Measurements from ENCODE around the gene GPX4.
A peak's percentile ranks its signal among the peaks of the same experiment; 100 is the strongest.

The GPX4 gene

DNA sequence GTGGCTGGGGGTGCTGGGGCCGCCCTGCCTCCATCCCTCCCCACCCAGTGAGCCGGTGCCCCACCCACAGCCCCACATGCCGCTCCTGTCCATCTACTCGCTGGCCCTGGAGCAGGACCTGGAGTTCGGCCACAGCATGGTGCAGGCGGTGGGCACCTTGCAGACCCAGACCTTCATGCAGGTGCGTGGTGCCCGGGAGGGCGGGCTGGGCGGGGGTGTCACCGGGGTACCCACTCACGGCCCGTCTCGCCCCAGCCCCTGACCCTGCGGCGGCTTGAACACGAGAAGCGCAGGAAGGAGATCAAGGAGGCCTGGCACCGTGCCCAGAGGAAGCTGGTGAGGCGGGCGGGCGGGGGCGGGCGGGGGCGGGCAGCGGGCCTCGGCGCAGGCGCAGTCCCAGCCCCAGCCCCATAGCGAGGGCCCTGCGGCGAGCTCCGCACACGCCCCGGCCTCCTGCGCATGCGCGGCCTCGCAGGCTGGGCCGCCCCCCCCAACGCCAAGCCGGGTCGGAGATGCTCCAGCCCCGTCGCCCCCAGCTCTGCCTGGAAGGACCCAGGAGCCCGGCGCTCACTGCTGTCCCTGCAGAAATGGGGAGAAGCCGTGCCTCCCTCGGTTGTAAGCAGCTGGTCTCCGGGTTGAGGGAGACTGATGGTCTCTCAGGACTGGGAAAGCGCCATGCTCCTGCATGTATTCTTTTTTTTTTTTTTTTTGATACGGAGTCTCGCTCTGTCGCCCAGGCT, 29.1 kb upstream of the GPX4 start:
- H3K27me3 ChIP-seq, result no peaks in the 10 kb centered on the region
- 0 out of 2 replicates have a peak overlapping the region, but pooled peaks have one; percentile 28 for H3K4me3 ChIP-seq
- no peak for TF ChIP-seq Cebpa-rat (IDR thresholded peaks at IDR 0.05)
- H3K4me2 ChIP-seq, result peak overlapping the region; percentile 85
- H4K20me1 ChIP-seq, result peaks cover 91% of the 10 kb centered on the region
- H3K9me3 ChIP-seq, result no peaks in the 10 kb centered on the region
- 0 out of 2 replicates have a peak overlapping the region, but pooled peaks have one; percentile 6 for H3K27ac ChIP-seq
- no peak overlapping the region for H3K9ac ChIP-seq
- H3K36me3 ChIP-seq, result peaks cover 88% of the 10 kb centered on the region
- H3K4me1 ChIP-seq, result peaks cover 81% of the 10 kb centered on the region

DNA sequence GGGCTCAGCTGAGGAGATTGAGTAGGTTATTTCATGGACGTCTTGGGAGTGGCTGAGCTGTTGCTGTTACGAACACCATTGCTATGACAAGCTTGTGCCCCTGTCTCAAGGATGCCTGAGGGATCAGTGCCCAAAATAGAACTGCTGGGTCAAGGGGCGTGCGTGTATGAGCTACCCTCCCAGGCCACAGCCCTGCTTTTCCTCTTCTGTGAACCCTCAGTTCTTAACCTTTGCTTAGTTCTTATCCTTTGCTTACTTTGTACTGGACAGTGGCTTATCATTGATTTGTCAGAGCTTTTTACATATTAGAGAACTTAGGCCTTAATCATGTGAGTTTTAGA, 27.8 kb upstream of the GPX4 start:
- H3K27ac ChIP-seq, result no peak overlapping the region
- H3K4me1 ChIP-seq, result peaks cover 68% of the 10 kb centered on the region
- peaks cover 88% of the 10 kb centered on the region for H3K36me3 ChIP-seq
- H3K9me3 ChIP-seq, result no peaks in the 10 kb centered on the region
- H3K27me3 ChIP-seq, result no peaks in the 10 kb centered on the region
- H4K20me1 ChIP-seq, result peaks cover 91% of the 10 kb centered on the region
- H3K4me2 ChIP-seq, result peak overlapping the region; percentile 83
- no peak for TF ChIP-seq Cebpa-rat (IDR thresholded peaks at IDR 0.05)
- no peak overlapping the region for H3K9ac ChIP-seq
- H3K4me3 ChIP-seq, result no peak overlapping the region

DNA sequence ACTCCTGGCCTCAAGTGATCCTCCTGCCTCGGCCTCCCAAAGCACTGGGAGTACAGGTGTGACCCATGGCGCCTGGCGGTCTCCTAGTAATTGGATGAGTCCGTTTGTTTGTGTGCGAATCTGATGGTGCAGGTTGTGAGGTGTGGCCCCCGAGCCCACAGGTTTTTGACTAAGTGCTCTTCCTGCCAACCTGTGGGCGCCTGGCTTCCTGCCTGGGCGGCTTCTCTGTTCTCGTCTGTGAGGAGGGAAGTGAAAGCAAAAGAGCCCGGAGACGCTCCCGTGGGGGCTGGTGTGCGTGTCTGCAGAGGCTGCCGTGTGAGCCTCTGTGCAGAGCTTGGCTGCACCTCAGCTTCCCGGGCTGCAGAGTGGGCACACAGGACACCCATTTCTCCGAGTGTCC, 26.8 kb upstream of the GPX4 start:
- H3K36me3 ChIP-seq, result peaks cover 88% of the 10 kb centered on the region
- no peak overlapping the region for H3K9ac ChIP-seq

DNA sequence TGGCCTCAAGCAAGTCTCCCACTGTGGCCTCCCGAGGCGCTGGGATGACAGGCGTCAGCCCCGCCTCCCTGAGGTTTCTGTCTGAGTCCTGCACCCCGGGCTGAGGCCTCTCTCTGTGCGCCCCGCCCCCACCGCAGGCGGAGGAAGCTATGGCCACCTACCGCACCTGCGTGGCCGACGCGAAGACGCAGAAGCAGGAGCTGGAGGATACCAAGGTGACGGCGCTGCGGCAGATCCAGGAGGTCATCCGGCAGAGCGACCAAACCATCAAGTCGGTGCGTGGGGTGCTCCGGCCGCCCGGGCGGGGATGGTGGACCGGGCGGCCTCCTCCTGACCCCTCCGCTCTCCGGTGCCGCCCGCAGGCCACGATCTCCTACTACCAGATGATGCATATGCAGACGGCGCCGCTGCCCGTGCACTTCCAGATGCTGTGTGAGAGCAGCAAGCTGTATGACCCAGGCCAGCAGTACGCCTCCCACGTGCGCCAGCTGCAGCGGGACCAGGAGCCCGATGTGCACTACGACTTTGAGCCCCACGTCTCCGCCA, 24.2 kb upstream of the GPX4 start:
- H3K4me2 ChIP-seq, result no peak overlapping the region
- no peak overlapping the region for H3K27ac ChIP-seq
- peaks cover 87% of the 10 kb centered on the region for H3K36me3 ChIP-seq
- H3K4me3 ChIP-seq, result no peak overlapping the region
- no peaks in the 10 kb centered on the region for H3K27me3 ChIP-seq
- H3K9ac ChIP-seq, result no peak overlapping the region
- peaks cover 46% of the 10 kb centered on the region for H3K4me1 ChIP-seq
- TF ChIP-seq Cebpa-rat (IDR thresholded peaks at IDR 0.05), result no peak
- peaks cover 91% of the 10 kb centered on the region for H4K20me1 ChIP-seq
- no peaks in the 10 kb centered on the region for H3K9me3 ChIP-seq

More for the DNA sequence above, 26.8 kb upstream of the GPX4 start:
- Histone ChIP-seq H3K9me3 (no peaks in the 10 kb centered on the region), H4K20me1 (peaks cover 91% of the 10 kb centered on the region), H3K27ac (0 out of 2 replicates have a peak overlapping the region, but pooled peaks have one; percentile 13), H3K4me1 (peaks cover 59% of the 10 kb centered on the region), H3K27me3 (no peaks in the 10 kb centered on the region), H3K4me2 (peak overlapping the region; percentile 83), H3K4me3 (no peak overlapping the region; the same call in 1 of the 2 replicates)
- no peak for TF ChIP-seq Cebpa-rat (IDR thresholded peaks at IDR 0.05)

DNA sequence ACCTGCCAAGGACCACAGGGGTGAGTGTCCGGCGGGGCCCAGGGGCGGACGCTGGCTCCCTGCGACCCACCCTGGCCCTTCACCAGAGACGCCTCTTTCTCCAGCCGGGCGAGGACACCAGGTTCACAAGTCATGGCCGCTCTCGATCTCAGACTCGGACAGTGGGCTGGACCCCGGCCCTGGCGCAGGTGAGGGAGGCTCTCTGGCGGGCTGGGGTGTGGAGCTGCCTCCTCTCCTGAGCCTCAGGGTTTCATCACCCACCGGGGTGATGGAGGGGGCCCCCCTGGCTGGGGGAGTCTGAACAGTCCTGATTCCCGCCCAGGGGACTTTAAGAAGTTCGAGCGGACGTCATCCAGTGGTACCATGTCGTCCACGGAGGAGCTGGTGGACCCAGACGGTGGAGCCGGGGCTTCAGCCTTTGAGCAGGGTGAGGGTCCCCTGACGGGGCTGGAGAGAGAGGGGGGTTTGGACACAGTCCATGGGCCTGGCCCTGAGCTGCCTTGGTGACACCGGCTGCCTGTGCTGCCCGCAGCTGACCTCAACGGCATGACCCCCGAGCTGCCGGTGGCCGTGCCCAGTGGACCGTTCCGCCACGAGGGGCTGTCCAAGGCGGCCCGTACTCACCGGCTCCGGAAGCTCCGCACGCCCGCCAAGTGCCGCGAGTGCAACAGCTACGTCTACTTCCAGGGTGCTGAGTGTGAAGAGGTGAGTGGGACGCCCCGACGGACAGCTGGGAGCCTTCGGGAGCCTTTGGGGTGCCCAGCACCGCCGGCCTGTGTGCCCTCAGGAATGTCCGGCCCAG, 23.2 kb upstream of the GPX4 start:
- H3K4me3 ChIP-seq, result no peak overlapping the region
- H3K4me1 ChIP-seq, result peaks cover 38% of the 10 kb centered on the region
- H3K36me3 ChIP-seq, result peaks cover 89% of the 10 kb centered on the region
- no peaks in the 10 kb centered on the region for H3K27me3 ChIP-seq
- H3K27ac ChIP-seq, result no peak overlapping the region
- peaks cover 92% of the 10 kb centered on the region for H4K20me1 ChIP-seq
- no peak overlapping the region for H3K9ac ChIP-seq
- H3K9me3 ChIP-seq, result no peaks in the 10 kb centered on the region
- H3K4me2 ChIP-seq, result no peak overlapping the region
- TF ChIP-seq Cebpa-rat (IDR thresholded peaks at IDR 0.05), result no peak

DNA sequence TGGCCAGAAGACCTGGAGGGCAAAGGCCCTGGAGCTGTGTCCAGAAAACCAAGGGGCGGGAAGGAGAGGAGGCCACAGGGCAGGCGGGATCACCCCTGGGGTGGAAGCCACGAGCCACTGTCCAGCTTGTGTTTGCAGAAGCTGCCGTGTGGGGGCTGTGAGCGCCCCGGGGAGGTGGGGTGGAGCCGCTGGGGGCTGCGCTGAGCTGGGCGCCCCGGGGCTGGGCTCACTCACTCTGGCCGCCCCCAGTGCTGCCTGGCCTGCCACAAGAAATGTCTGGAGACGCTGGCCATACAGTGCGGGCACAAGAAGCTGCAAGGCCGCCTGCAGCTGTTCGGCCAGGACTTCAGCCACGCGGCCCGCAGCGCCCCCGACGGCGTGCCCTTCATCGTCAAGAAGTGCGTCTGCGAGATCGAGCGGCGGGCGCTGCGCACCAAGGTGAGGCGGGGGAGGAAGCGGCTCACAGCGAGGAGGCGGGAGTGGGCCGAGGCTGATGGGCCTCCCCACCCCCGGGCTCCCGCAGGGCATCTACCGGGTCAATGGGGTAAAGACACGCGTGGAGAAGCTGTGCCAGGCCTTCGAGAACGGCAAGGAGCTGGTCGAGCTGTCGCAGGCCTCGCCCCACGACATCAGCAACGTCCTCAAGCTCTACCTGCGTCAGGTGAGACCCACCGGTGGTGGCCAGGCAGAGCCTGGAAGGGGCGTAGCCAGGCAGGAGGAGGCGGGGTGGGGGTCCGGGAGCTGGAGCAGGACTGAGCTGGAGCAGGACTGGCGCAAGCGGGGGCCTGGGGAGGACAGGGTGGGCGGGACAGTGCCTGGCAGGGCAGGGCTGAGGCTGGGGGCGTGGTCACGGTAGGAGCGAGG, 22.3 kb upstream of the GPX4 start:
- Histone ChIP-seq H3K27me3 (no peaks in the 10 kb centered on the region), H3K4me2 (no peak overlapping the region), H3K27ac (no peak overlapping the region), H3K4me3 (no peak overlapping the region), H4K20me1 (peaks cover 92% of the 10 kb centered on the region), H3K9me3 (no peaks in the 10 kb centered on the region), H3K36me3 (peaks cover 89% of the 10 kb centered on the region), H3K9ac (no peak overlapping the region), H3K4me1 (peaks cover 36% of the 10 kb centered on the region)
- TF ChIP-seq Cebpa-rat (IDR thresholded peaks at IDR 0.05), result no peak

DNA sequence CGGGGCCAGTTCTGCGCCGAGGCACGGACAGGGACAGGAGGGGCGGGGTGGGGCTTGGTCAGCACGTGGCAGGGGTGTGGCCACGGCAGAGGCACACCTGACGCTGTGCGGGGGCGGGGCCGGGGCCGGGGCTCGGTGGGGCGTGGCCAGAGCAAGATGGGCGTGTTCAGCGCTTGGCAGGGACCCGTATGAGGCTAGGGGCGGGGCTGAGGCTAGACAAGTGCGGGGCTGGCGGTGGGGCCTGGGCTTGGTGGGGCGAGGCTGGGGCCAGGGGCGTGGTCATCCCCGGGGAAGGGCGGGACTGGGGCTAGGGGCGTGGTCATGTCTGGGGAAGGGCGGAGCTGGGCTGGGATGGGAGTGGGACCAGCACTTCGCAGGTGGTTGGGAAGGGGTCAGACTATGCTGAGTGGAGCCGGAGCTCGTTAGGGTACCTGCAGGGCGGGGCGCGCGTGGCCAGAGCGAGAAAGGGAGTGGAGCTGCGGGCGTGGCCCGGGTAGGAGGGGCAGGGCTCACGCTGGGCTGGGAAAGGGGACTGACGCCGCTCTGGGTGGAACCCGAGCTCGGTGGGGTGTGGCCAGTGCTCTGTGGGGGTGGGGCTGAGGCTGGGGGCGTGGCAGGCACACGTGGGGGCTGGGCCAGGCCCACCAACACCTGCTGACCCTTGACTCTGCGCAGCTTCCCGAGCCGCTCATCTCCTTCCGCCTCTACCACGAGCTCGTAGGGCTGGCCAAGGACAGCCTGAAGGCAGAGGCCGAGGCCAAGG, 21.4 kb upstream of the GPX4 start:
- Histone ChIP-seq H3K27me3 (no peaks in the 10 kb centered on the region), H3K27ac (no peak overlapping the region), H3K9ac (no peak overlapping the region), H3K4me2 (no peak overlapping the region), H3K4me3 (no peak overlapping the region), H3K9me3 (no peaks in the 10 kb centered on the region), H3K4me1 (peaks cover 36% of the 10 kb centered on the region), H4K20me1 (peaks cover 92% of the 10 kb centered on the region), H3K36me3 (peaks cover 95% of the 10 kb centered on the region)
- TF ChIP-seq Cebpa-rat (IDR thresholded peaks at IDR 0.05), result no peak

DNA sequence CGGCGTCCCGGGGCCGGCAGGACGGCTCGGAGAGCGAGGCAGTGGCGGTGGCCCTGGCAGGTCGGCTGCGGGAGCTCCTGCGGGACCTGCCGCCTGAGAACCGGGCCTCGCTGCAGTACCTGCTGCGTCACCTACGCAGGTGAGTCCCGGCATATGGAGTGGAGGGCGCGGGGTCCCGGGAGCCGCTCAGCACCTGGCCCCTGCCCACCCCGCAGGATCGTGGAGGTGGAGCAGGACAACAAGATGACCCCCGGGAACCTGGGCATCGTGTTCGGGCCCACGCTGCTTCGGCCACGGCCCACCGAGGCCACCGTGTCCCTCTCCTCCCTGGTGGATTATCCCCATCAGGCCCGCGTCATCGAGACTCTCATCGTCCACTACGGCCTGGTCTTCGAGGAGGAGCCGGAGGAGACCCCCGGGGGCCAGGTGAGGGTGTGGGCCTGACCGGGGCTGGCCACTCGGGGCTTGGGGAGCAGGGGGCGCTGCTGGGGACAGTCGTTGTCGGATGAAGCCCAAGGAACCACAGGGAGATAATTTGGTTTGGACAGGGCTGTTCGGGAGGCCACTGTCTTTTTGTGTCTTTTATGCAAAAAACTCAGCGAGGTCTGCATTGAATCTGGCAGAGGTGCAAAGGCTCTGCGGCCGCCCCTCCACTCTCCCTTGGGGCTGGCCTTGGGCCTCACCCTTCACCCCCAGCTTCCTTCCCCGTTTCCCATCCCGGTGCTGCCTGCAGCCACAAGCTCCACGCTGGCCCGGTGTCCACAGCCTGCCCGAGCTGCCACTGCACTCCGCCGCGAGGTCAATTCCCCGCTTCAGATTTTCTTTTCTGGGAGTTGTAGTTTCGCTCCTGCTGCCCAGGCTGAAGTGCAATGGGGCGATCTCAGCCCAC, 20.6 kb upstream of the GPX4 start:
- Histone ChIP-seq H3K4me1 (peaks cover 36% of the 10 kb centered on the region), H3K4me3 (no peak overlapping the region), H4K20me1 (peaks cover 92% of the 10 kb centered on the region), H3K36me3 (peaks cover 90% of the 10 kb centered on the region), H3K9ac (no peak overlapping the region), H3K9me3 (no peaks in the 10 kb centered on the region), H3K4me2 (no peak overlapping the region), H3K27ac (no peak overlapping the region), H3K27me3 (no peaks in the 10 kb centered on the region)
- TF ChIP-seq Cebpa-rat (IDR thresholded peaks at IDR 0.05), result no peak
